HCT116 (cell line): ENCODE data around the gene SIPA1L3.

Experiments used
- CBX3 ChIP-seq: IDR thresholded peaks from 2 replicates; pipeline ENCODE4 v1.6.1; 2012; ENCODE audit warnings: low read depth
- CEBPB ChIP-seq: IDR thresholded peaks from 2 replicates; pipeline ENCODE4 v1.6.1; 2012; ENCODE audit warnings: low read depth
- POLR2A ChIP-seq: IDR thresholded peaks from 2 replicates; pipeline ENCODE4 v1.7.0; 2011; ENCODE audit warnings: borderline replicate concordance; ENCODE audit not compliant: insufficient read depth, insufficient read length; ENCODE audit errors: extremely low read depth
- POLR2AphosphoS5 ChIP-seq: IDR thresholded peaks from 2 replicates; pipeline ENCODE4 v1.6.1; 2011; ENCODE audit warnings: mild to moderate bottlenecking, low read depth, low read length, moderate library complexity
- YY1 ChIP-seq: IDR thresholded peaks from 2 replicates; pipeline ENCODE4 v1.6.1; 2011; ENCODE audit warnings: low read length, low read depth, moderate library complexity, mild to moderate bottlenecking; ENCODE audit not compliant: insufficient replicate concordance; ENCODE audit errors: extremely low read depth
- ZNF274 ChIP-seq: fragments of 200-500 bp; sonication (Bioruptor generic); IDR thresholded peaks from 2 replicates; pipeline ENCODE4 v1.6.1; 2014; ENCODE audit warnings: mild to moderate bottlenecking, low read depth, low read length, inconsistent platforms
- TF ChIP-seq, protein P1 (sequence below), 3 experiments: fragments of 200-600 bp in 1 of 3; sonication (generic) in 1 of 3; IDR thresholded peaks in 2 of 3; conservative IDR thresholded peaks in 1 of 3; 2 replicates each; pipeline ENCODE4 v1.5.1; 2012 to 2017; ENCODE audit warnings: low read depth in 2 of 3, low read length in 2 of 3, antibody characterized with exemption in 1 of 3, borderline replicate concordance in 1 of 3, control low read depth in 1 of 3, mild to moderate bottlenecking in 1 of 3, mixed read lengths in 1 of 3, mixed run types in 1 of 3, moderate library complexity in 1 of 3; ENCODE audit not compliant: insufficient read depth in 1 of 3

GRCh38 chr19:38118176-38118575 lies 211.2 kb downstream of the SIPA1L3 start:
- TF ChIP-seq, protein P1, sequence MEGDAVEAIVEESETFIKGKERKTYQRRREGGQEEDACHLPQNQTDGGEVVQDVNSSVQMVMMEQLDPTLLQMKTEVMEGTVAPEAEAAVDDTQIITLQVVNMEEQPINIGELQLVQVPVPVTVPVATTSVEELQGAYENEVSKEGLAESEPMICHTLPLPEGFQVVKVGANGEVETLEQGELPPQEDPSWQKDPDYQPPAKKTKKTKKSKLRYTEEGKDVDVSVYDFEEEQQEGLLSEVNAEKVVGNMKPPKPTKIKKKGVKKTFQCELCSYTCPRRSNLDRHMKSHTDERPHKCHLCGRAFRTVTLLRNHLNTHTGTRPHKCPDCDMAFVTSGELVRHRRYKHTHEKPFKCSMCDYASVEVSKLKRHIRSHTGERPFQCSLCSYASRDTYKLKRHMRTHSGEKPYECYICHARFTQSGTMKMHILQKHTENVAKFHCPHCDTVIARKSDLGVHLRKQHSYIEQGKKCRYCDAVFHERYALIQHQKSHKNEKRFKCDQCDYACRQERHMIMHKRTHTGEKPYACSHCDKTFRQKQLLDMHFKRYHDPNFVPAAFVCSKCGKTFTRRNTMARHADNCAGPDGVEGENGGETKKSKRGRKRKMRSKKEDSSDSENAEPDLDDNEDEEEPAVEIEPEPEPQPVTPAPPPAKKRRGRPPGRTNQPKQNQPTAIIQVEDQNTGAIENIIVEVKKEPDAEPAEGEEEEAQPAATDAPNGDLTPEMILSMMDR (IDR thresholded peaks at IDR 0.05 in 2 of 3, conservative IDR thresholded peaks at IDR 0.05 in 1 of 3; ENCODE audit: borderline replicate concordance in 1 of 3, insufficient read depth in 1 of 3, low read depth in 2 of 3, low read length in 2 of 3): no peak
- TF ChIP-seq CEBPB: no peak
- TF ChIP-seq POLR2A: no peak
- no peak for TF ChIP-seq YY1
- TF ChIP-seq ZNF274: no peak
- TF ChIP-seq POLR2AphosphoS5: no peak
- no peak for TF ChIP-seq CBX3
